SK-N-DZ (cell line): Measurements from ENCODE around the gene ALDH1A1.

Experiments used
- DNase-seq: peaks from one replicate; pipeline ENCODE4 v3.0.0-alpha.2; 2015; ENCODE audit warnings: low spot score

Gene ALDH1A1

GRCh38 chr9:72979405-72980100 is 26.7 kb upstream of the ALDH1A1 start:
- DNase-seq, result no peak

- DNase-seq, result no peak
Observed at GRCh38 chr9:72978744-72979143, 25.9 kb upstream of the ALDH1A1 start.

- DNase-seq, result no peak
Observed at GRCh38 chr9:72977670-72978069, 24.8 kb upstream of the ALDH1A1 start.

- DNase-seq, result no peak
Observed at GRCh38 chr9:72974501-72974900, 21.6 kb upstream of the ALDH1A1 start.

- DNase-seq, result no peak
Observed at GRCh38 chr9:72972636-72973035, 19.8 kb upstream of the ALDH1A1 start.

GRCh38 chr9:72971411-72971810 is 18.6 kb upstream of the ALDH1A1 start:
- DNase-seq, result no peak

- no peak for DNase-seq
Observed at GRCh38 chr9:72960446-72960845, 7.6 kb upstream of the ALDH1A1 start.

GRCh38 chr9:72958485-72959281 is 5.8 kb upstream of the ALDH1A1 start:
- DNase-seq, result no peak

- no peak for DNase-seq
Observed at GRCh38 chr9:72955571-72955970, 2.7 kb upstream of the ALDH1A1 start.

- no peak for DNase-seq
Observed at GRCh38 chr9:72955126-72955455, 2.2 kb upstream of the ALDH1A1 start.

GRCh38 chr9:72954431-72955125 is 1.7 kb upstream of the ALDH1A1 start:
- no peak for DNase-seq

- no peak for DNase-seq
Observed at GRCh38 chr9:72952381-72952690, 517 bp downstream of the ALDH1A1 start.

GRCh38 chr9:72951520-72952380 is 1.1 kb downstream of the ALDH1A1 start:
- no peak for DNase-seq

- DNase-seq, result no peak
Observed at GRCh38 chr9:72950875-72951442, 1.9 kb downstream of the ALDH1A1 start.

GRCh38 chr9:72949918-72950325 is 2.9 kb downstream of the ALDH1A1 start:
- DNase-seq, result no peak

GRCh38 chr9:72949244-72949582 is 3.6 kb downstream of the ALDH1A1 start:
- DNase-seq, result no peak

GRCh38 chr9:72948575-72949243 is 4.1 kb downstream of the ALDH1A1 start:
- DNase-seq, result no peak

- no peak for DNase-seq
Observed at GRCh38 chr9:72947984-72948465, 4.8 kb downstream of the ALDH1A1 start.

GRCh38 chr9:72946821-72947220 is 6.0 kb downstream of the ALDH1A1 start:
- no peak for DNase-seq

- no peak for DNase-seq
Observed at GRCh38 chr9:72946318-72946717, 6.5 kb downstream of the ALDH1A1 start.

- no peak for DNase-seq
Observed at GRCh38 chr9:72945391-72945790, 7.5 kb downstream of the ALDH1A1 start.
